H1 (cell line): Measurements from ENCODE around the gene CELF2.

Experiments used
- POLR2A ChIP-seq, 2 experiments: IDR thresholded peaks; 1 replicate in 1 of 2; 2 replicates in 1 of 2; pipeline ENCODE4 v1.6.1; 2011; ENCODE audit warnings: low read depth in 2 of 2, low read length in 2 of 2, mild to moderate bottlenecking in 2 of 2; ENCODE audit errors: control extremely low read depth in 1 of 2
- RFX5 ChIP-seq: IDR thresholded peaks from 2 replicates; pipeline ENCODE4 v1.6.1; 2011; ENCODE audit warnings: low read depth, low read length, improper control_type of control experiment, borderline replicate concordance
- SIN3A ChIP-seq, 2 experiments: IDR thresholded peaks in 1 of 2; conservative IDR thresholded peaks in 1 of 2; 2 replicates each; pipeline ENCODE4 v1.6.1; 2011 to 2012; ENCODE audit warnings: low read length in 2 of 2, improper control_type of control experiment in 1 of 2, low read depth in 1 of 2, mild to moderate bottlenecking in 1 of 2
- ZNF274 ChIP-seq: IDR thresholded peaks from 2 replicates; pipeline ENCODE4 v1.7.0; 2012; ENCODE audit warnings: low read length, borderline replicate concordance; ENCODE audit errors: extremely low read depth
- TF ChIP-seq, protein P1 (sequence below), 3 experiments: IDR thresholded peaks; 1 replicate in 2 of 3; 2 replicates in 1 of 3; pipeline versions ENCODE4 v1.5.1 to v1.6.1; 2011; ENCODE audit warnings: low read length in 3 of 3, mild to moderate bottlenecking in 3 of 3, inconsistent platforms in 2 of 3, low read depth in 1 of 3, moderate library complexity in 1 of 3; ENCODE audit not compliant: insufficient read depth in 1 of 3; ENCODE audit errors: control extremely low read depth in 1 of 3

- TF ChIP-seq POLR2A (IDR thresholded peaks at IDR 0.05; ENCODE audit: control extremely low read depth in 1 of 2, low read depth in 2 of 2, low read length in 2 of 2) (no peak), SIN3A (conservative IDR thresholded peaks at IDR 0.05 in 1 of 2, IDR thresholded peaks at IDR 0.05 in 1 of 2; ENCODE audit: low read depth in 1 of 2, low read length in 2 of 2) (no peak), RFX5 (no peak), ZNF274 (no peak)
- TF ChIP-seq, protein P1, sequence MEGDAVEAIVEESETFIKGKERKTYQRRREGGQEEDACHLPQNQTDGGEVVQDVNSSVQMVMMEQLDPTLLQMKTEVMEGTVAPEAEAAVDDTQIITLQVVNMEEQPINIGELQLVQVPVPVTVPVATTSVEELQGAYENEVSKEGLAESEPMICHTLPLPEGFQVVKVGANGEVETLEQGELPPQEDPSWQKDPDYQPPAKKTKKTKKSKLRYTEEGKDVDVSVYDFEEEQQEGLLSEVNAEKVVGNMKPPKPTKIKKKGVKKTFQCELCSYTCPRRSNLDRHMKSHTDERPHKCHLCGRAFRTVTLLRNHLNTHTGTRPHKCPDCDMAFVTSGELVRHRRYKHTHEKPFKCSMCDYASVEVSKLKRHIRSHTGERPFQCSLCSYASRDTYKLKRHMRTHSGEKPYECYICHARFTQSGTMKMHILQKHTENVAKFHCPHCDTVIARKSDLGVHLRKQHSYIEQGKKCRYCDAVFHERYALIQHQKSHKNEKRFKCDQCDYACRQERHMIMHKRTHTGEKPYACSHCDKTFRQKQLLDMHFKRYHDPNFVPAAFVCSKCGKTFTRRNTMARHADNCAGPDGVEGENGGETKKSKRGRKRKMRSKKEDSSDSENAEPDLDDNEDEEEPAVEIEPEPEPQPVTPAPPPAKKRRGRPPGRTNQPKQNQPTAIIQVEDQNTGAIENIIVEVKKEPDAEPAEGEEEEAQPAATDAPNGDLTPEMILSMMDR (IDR thresholded peaks at IDR 0.05; ENCODE audit: control extremely low read depth in 1 of 3, insufficient read depth in 1 of 3, low read depth in 1 of 3, low read length in 3 of 3): no peak
These were observed 140.4 kb downstream of the CELF2 start for GRCh38 chr10:11158080-11158479.
